ENCODE data around the gene ANKRD13D.

GRCh38 chr11:67239783-67240575 lies 49.1 kb upstream of the ANKRD13D start:
- peak in 1 of 2 donors; percentile 94 for TF ChIP-seq POLR2A (IDR thresholded peaks at IDR 0.05)
- TF ChIP-seq CTCF (IDR thresholded peaks at IDR 0.05), result peak in 1 of 3 experiments; percentile 12
